GM18508 (cell line): ENCODE results near the gene CIB2.

ENCODE experiments used
- ATAC-seq: cut with Tn5 transposase; IDR thresholded peaks from one replicate; pipeline ENCODE4 v1.9.1; 2021; ENCODE audit warnings: moderate number of reproducible peaks; ENCODE audit not compliant: insufficient read depth, unreplicated experiment

The CIB2 gene

DNA sequence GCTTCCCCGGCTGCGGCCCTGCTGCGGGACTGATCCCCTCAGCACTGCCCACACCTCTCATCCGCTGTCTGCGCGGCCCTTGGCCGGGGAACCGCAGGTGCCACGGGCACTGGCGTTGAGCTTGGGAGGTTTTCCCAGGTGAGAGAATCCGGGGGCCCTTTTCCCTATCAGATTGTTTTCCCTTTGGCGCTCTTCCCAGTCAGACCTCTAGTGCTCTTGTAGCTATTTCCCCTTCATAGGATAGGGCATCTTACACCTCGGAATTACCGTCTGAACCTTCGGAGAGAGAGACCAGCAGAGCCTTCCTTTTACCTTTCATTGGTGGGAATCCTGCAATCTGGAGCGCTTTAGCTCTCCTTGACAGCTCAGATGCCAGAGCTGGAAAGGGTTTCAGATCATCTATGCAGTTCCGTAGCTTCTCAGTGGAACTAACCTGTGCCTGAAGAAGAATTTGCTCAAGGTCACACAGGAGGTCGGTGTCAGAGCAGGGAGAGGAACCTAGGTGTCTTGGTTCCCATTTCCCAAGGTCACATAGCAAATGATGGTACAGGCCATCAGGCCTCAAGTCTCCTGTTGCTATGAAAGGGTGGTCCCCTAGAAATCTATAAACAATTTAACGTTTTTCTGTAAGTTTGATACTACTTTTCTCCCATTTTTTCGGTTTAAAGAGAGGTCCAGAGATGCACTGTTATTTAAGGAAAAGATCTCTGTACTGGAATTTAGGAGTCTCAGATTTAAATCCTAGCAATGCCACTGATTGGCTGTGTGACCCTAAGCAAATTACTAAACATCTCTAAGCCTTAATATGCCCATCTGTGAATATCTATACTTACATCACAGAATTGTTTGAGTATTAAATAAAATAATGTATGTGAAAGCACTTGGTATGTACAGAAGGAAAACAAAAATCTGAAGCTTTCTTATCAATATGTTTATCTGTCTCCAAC, 18.8 kb upstream of the CIB2 start:
- ATAC-seq, result no peak

DNA sequence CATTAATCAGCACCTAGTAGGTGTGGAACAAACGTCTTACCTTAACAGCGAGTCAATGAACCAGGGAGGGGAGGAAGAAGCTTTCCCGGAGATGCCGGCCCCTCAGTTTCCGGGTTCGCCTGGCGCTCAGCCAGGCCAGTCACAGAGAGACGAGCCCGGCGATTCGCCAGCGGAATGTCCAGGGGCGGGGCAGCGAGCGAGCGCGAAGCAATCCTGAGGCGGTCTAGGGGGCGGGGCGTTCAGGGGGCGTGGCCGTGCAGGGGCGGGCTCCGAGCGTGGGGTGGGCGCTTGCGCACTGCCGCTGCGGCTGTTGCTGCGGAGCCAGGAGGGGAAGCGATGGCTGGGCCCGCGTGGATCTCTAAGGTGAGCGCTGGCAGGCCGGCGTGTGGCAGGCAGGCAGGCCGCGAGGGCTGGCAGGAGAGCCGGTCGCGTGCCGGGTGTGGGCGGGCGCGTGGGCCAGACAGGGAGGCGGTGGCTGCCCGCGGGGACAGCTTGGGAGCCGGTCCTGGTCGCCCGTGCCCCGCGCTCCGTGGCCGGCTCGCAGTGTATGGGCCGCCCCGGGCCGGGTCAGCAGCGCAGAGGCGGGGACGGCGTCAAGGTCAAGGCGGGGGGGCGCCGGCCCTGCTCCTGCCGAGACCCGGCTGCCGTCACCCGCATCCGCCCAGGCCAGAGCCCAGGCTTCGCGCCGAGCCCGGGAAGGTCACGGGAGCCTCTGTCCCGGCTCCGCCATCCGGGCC, 18.0 kb upstream of the CIB2 start, which contains the start of gene IDH3A:
Gene IDH3A (plus strand): TSS at position 295 of the 737 bp plus-strand sequence. CDS start 42 bp downstream, at position 337.
- ATAC-seq, result peak; percentile 38

DNA sequence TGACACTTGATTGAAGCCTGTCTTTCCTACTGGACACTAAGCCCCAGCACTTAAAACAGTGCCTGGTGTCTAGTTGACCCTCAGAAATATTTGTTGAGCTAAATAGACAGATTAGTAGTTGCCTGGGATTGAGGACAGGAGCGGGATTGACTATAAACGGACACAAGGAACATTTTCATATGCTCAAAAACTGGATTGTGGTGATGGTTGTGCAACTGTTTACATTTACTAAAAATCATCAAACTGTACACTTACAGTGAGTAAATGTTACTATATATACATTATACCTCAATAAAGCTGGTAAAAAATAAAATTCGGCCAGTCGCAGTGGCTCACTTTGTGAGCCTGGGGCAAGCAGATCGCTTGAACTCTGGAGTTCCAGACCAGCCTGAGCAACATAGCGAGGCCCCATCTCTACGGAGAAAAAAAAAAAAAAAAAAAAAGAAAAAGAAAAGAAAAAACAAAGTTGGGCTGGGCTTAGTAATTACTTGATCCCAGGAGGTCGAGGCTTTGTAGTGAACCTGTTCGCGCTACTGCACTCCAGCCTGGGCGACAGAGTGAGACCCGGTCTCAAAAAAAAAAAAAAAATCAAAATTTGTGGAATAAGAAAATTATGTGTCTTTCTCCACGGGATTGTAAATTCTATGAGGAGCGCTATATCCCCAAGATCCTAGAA, 17.3 kb upstream of the CIB2 start:
- ATAC-seq, result no peak

DNA sequence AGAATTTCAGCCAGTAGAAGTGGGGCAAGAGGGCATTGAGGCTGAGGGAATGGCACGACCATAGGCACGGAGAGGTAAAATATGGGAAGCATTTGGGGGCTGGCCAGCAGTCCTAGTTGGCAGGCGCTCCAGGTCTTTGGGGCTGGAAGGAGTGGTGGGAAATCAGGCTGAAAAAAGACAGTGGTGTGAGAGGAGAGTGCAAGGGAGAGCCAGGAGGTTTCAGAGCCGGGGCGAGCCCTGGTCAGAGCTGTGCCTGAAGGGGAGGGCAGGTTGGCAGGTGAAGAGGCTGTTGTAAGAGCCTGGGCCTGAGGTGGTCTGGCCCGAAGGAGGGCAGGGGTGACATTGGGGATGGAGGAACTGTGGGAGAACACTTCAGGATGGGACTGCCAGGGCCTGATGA, 16.3 kb upstream of the CIB2 start:
- ATAC-seq, result no peak

DNA sequence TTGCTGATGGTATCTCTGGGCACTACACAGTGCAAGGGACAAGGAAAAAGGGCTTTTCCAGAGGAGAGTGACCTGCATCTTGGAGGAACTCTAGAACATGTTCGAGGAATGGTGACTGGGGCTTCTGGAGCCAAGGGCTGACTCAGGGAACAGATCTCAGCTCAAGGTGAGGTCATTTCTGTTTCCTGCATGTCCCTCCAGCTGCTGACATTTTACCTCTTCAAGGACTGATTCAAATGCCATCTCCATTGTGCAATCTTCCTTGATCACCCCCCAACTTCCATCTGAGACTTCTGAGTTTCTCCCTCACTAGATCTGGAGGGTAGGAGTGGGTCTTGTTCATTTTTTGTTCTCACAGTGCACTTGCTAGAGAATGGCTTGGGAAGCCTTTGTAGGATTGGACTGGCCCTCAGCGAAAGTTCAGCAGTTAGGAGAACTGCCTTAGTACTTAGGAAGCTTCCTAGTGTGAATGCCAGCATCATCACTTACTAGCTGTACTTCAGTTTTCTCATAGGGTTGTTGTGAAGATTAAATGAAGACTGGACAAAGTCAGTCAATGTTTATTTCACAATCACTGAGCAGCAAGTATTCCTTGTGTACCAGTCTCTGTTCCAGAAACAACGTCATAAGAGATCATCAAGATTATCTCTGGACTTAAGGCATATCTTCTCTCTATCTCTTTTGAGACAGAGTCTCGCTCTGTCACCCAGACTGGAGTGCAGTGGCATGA, 15.3 kb upstream of the CIB2 start:
- ATAC-seq, result no peak

DNA sequence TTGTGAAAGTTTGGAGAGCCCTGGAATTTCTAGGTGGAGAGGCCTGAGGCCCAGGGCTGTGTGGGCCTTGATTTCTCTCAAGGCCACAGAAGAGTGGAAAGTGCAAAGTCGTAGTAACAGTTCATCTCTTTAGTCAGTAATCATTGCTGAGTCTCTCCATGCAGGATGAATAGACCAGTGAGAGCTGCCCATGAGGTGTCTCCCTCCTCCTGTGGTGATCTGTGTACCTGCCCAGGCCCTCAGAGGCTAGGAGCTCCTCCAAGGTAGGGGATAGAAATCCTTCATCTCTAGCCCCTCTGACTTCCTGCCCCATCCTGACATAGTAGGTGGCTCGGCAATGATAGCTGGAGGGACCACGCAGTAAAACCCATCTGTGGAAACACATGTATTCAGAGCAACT, 11.1 kb upstream of the CIB2 start:
- no peak for ATAC-seq

DNA sequence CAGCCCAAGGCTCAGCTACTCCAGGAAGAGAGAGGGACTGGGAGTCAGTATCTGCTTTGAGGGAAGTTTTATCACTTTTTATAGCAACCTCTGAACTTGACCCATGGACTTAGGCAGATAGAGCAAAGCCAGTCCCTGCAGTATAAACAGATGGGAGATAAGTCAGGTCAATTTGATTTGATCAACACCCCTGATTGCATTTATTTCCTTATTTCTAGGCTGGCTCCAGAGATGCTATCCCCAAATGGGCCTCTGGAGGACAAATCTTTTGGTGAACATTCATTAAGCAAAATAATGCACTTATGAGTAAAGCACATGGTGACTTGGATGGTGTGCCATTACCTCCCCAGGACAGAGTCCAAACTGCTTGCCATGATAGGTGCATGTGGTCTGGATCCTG, 9.0 kb upstream of the CIB2 start:
- no peak for ATAC-seq

DNA sequence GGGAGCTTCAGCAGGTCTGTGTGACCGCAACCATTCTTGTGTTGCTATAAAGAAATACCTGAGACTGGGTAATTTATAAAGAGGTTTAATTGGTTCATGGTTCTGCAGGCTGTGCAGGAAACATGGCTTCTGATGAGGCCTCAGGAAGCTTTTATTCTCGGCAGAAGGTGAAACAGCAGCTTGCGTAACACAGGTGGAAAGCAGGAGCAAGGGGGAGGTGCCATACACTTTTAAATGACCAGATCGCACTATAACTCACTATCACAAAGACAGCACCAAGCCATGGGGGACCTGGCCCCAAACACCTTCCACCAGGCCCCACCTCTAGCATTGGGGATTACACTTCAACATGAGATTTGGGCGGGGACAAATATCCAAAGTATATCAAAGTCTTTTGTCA, 8.3 kb upstream of the CIB2 start:
- no peak for ATAC-seq

DNA sequence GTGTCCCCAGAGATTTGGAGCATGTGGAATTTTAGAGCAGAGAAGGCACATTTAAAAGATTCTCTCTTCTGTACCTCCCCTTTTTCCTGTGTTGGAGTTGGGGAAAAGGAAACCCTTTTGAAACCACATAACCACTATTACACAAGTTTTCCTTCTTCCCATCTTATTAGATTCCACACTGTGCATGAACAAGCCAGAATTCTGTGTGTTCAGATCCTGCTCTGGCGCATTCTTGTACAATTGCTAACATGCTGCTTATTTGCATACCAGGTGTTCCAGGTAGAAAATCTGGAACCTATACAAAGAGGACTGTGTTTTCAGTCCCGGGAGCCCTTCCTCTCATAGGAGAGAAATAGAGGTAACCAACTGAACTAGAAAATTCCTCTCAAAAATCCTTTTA, 2.6 kb upstream of the CIB2 start:
- ATAC-seq, result no peak

DNA sequence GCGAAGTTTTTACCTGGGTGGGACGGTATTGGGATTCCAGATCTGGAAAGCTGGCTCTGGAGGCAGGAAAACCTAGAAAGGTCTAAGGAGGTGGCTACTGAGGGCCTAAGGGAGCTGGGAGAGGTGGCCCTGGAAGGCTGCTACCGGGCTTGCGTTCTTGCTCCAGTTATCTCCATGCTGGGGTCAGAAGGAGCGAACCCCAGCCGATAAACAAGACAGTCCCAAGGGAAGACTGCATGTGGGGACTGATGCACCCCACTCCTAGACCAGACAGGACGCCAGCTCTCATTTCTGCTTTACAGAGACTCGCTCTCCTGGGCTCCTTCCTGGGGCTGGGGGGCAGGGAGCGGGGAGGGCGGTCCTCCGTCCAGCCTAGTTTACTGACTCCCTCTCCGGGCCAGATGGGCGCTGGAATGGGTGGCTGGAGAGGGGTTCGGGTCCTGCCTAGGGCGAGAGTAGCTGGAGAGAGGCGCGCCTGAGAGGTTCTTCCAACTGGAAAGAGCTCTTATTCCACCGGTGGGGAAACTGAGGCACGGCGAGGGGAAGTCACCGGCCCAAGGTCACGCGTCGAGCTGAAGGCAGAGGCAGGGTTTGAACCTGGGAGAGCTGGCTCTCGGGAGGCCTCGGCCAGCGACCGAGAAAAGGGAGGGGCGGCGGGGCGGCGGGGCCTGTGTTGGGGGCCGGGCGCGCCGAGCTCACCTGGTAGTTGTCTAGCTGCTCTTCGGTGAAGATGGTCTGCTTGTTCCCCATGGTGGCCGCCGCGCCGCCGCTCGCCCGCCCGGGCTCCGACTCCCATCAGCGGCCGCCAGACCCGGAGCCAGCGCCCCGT, 565 bp downstream of the CIB2 start:
- ATAC-seq, result no peak

DNA sequence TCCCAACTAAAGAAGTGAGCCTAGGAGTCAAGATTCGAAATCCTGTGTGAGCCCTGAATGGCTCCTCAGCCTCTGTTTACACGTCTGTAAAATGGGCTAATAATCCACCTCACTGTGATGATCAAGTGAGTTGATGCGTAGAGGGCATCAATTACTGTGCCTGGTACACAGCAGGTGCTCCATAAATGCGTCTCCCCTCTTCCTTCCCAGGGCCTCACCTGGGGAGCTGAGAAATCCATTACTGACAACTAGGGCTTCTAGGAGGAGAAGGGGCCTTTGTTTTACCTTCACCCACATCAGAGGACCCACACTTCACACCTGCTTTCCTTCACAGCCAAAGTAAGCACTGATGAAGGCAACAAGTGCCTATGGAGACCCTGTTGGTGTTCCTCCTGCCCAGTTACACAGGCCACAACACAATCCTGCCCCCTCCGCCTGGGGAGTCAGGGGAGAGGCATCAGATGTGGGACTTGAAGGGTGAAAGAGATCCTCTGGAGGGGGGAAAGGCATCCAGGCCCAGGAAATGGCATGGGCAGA, 1.4 kb downstream of the CIB2 start:
- ATAC-seq, result no peak

DNA sequence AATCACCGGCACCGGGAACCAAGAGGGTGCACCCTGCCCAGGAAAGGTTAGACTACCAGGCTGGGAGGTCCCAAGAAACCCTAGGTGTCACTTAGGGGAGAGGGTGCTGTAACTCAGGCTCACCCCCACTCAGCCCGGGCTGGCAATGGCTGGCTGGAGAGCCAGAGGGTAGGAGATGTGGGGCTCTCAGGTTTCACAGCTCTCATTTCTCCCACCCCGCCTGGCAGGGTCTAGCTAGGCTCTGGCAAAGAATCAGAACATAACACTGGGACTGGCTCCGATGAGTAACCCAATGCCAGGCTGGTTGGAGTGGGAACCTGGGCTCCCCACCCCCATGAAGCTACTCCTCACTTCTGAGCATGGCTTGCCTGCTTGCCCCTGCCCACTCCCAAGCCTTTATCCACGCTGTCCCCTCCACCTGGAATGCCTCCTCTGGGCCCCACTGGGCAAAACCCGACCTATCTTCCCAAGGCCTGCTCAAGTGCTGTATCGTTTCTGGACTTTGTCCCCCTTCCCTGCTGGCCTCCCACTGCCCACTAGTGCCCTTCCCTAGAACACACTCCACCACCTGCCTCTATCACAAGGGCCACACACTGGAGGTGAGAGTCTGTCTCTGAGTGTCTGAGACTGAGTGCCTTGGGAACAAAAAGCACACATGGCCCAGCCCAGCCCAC, 2.0 kb downstream of the CIB2 start:
- no peak for ATAC-seq

DNA sequence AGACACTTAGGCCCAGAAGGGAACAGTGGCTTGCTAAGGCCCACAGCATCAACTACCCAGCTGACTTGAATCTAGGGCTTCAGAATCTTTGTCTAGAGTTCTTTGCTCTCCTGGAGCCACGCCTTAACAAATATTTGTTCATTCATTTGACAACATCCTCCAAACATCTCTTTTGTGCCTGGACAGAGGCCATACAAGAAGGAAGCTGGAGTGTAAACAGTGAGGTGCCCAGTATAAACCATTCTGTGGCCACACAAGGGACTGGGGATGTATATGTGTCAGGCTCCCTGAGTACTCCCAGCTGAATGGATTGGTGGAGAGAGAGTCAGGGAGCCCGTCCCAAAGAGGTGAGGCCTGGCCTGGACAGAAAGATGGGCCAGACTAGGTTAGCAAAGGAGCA, 3.4 kb downstream of the CIB2 start:
- no peak for ATAC-seq

DNA sequence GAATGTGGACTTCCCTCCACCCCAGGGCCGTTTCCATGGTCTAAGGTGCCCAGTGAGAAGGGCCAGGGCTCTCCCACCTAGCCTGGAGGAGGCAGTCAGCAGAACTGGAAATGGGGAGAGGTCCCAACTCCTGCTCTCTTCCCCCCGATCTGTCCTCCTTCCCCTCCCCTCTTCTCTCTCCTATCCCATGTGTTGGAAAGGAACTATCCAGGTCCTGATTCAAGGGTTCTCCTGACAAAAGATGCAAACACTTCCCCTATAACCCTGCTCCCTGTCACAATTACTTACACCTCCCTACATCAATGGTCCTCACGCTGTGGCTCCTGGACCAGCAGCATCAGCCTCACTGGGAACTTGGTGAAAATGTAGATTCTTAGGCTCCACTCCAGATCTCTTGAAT, 6.0 kb downstream of the CIB2 start:
- no peak for ATAC-seq

DNA sequence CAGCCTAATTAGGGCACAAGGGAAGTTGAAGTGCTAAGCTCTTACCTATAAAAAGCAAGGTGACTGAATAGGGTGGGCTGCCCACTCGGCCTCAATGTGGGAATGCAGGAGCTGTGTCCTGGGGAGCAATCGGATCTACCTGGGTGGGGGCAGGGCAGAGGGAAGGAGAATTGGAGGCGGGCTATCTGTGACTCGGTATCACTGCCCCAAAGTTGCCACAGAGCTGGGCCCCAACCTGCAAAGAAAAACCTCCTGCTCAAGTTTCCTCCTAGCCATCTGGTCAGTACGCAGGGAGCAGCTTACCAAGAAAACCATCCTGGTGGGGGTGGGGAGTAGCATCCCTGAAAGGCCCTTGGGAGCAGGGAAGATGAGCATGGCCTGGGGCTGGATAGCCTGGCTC, 10.7 kb downstream of the CIB2 start:
- no peak for ATAC-seq

DNA sequence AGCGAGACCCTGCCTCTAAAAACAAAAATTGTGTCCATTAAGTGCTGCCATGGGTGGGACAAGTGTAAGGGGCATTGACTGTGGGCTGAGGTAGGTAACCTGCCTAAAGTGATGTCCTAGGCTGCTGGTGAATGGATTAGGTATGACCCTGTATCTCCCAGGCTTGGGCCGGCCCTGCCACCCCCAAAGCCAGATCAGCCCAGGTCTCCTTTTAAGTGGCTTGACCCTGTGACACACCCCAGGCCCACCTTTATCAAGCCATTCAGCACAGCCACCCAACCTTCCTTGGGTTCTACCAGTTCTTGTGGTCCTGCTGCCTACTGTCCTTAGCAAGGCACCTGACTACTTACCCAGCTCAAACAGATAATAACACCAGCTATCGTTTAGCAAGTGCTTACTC, 18.7 kb downstream of the CIB2 start:
- ATAC-seq, result no peak

DNA sequence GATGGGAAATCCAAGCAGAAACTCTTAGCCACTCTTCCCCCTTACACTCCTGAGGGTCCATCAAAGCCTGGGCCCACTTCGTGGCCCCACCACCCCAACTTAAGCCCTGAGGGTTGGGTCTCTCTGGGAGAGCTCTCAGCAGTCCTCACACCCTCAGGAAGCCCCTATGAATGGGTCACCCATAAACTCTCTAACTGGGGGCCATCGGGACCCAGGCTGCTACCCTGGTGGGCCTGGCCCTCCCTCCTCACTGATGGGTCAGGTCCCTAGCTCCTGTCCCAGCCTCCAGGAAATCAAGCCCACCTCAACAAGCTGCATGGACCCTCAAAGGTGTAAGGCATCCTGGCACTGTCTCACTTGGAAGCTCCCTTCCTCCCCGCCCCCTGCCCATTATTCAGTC, 19.5 kb downstream of the CIB2 start:
- no peak for ATAC-seq

DNA sequence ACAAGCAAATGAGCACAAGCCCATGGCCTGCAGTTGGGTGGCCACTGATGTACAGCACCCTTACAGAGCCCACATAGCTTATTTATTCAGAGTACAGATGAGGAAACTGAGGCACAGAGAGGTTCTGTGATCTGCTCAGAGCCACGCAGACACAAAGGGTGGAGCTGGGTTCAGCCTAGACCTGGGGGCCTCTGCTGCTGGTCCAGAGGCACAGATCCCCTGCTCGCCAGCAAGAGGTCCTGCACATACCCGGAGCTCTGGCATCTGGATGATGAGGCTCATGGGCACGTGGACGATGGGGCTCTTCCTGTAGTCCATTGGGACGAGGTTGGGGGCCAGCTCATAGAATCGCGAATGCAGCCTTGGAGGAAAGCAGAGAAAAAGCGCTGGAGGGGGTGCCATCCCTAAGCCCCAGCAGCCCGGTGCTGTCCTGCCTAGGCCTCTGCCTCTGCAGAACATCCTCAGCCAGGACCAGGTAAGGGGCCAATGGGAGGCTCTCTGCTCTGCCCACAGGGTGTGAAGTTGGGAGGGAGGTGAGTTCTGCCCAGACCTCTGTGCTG, 20.2 kb downstream of the CIB2 start:
- no peak for ATAC-seq
